Caco-2 (cell line): ENCODE measurements around the gene CARS2. TPM values are rescaled to one million over a fixed set of nuclear protein-coding genes. Genes with fewer than 3 reads are reported as not detected.

Experiments used
- BruUV-seq: library from RNA; stranded (reverse); fragments of 400-500 nt; replicated peaks from 2 replicates; lab custom pipeline; 2021; lab: Mats Ljungman, UMichigan
- CTCF ChIA-PET: fragments of 300-600 bp; sonication (Branson Sonifier 250); formaldehyde crosslinking; loops from one replicate; lab custom pipeline; 2022; ENCODE audit warnings: antibody characterized with exemption; lab: Charles Lee
- POLR2A ChIA-PET: fragments of 300-600 bp; sonication (Branson Sonifier 250); formaldehyde crosslinking; loops from one replicate; lab custom pipeline; 2022; ENCODE audit warnings: antibody characterized with exemption; lab: Charles Lee
- DNase-seq, 2 experiments: peaks; one replicate each; pipeline versions ENCODE4 v3.0.0 to v3.0.0-alpha.2; 2020 to 2022
- H3K27me3 ChIP-seq: replicated peaks from 2 replicates; pipeline ENCODE4 v1.6.0; 2011; ENCODE audit warnings: low read length; ENCODE audit not compliant: control insufficient read depth, insufficient read depth
- H3K36me3 ChIP-seq: 2 replicates; pipeline ENCODE4 v1.5.1; 2011; ENCODE audit warnings: low read length; ENCODE audit not compliant: control insufficient read depth, insufficient read depth
- H3K4me1 ChIP-seq: fragments of 250-450 bp; sonication (Bioruptor Pico); 2 replicates; pipeline ENCODE4 v1.5.1; 2020; ENCODE audit warnings: mild to moderate bottlenecking
- H3K4me3 ChIP-seq: 2 replicates; pipeline ENCODE4 v1.5.1; 2011; ENCODE audit warnings: low read depth, mild to moderate bottlenecking, control low read depth, low read length
- H3K9me3 ChIP-seq: fragments of 250-450 bp; sonication (Bioruptor Pico); 2 replicates; pipeline ENCODE4 v1.5.1; 2020; ENCODE audit warnings: mild to moderate bottlenecking, moderate library complexity
- H3K27ac Mint-ChIP-seq: one replicate; pipeline ENCODE4 v1.8.0; 2022; ENCODE audit warnings: mixed read lengths; ENCODE audit not compliant: unreplicated experiment
- H3K27me3 Mint-ChIP-seq: one replicate; pipeline ENCODE4 v1.8.0; 2022; ENCODE audit warnings: mixed read lengths; ENCODE audit not compliant: insufficient read depth, unreplicated experiment
- H3K36me3 Mint-ChIP-seq: one replicate; pipeline ENCODE4 v1.8.0; 2022; ENCODE audit warnings: mild to moderate bottlenecking, mixed read lengths; ENCODE audit not compliant: insufficient read depth, unreplicated experiment
- H3K4me1 Mint-ChIP-seq: one replicate; pipeline ENCODE4 v1.8.0; 2022; ENCODE audit warnings: low read depth, mixed read lengths; ENCODE audit not compliant: unreplicated experiment
- H3K4me3 Mint-ChIP-seq: one replicate; pipeline ENCODE4 v1.8.0; 2022; ENCODE audit warnings: mild to moderate bottlenecking, moderate library complexity, mixed read lengths; ENCODE audit not compliant: unreplicated experiment
- H3K9me3 Mint-ChIP-seq: one replicate; pipeline ENCODE4 v1.8.0; 2022; ENCODE audit warnings: mixed read lengths; ENCODE audit not compliant: unreplicated experiment
- intact Hi-C: fragments of 100-400 bp; cut with micrococcal nuclease; formaldehyde crosslinking; loops from one replicate; pipeline ENCODE4 v1.10.0; 2022; ENCODE audit not compliant: unreplicated experiment
- total RNA-seq: library from RNA; stranded (reverse); gene quantifications from 2 replicates; pipeline ENCODE4 v1.2.3, GENCODE V29; 2022
- TF ChIP-seq, protein P1 (sequence below), 2 experiments: fragments of 200-600 bp in 1 of 2; IDR thresholded peaks; 1 replicate in 1 of 2; 2 replicates in 1 of 2; pipeline versions ENCODE4 v1.5.1 to v1.8.0; 2011 to 2022; ENCODE audit warnings: antibody characterized with exemption in 1 of 2, control low read depth in 1 of 2, inconsistent platforms in 1 of 2, low read depth in 1 of 2, low read length in 1 of 2, mild to moderate bottlenecking in 1 of 2, moderate library complexity in 1 of 2; ENCODE audit not compliant: insufficient read depth in 1 of 2, severe bottlenecking in 1 of 2, unreplicated experiment in 1 of 2

CARS2 gene
- total RNA-seq, 1 experiment from 2014 or later = 63.1 TPM

DNA sequence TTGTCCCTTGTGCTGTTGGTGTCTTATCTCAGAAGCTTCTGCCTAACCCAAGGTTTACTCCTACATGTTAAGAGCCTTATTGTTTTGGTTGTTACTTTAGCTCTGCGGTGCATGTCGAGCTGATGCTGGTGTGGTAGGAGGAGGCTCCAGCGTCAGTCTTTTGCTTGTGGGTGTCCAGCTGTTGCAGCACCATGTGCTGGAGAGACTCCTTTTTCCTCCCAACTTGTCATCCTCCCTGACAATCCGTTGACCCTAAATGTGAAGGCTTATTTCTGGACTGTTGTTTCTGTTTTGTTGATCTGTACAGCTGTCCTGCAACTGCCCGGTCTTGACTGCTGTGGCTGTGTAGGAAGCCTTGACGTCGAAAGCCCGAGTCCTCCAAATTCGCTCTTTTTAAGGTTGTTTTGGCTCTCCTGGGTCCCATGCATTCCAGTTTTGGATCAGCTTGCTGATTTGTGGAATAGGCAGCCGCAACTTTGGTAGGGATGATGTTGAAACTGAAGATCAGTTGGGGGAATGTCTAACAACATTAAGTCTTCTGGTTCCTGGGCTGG lies 75.3 kb downstream of the CARS2 start:
- Histone ChIP-seq H3K9me3 (no peaks in the 10 kb centered on the region), H3K27me3 (no peaks in the 10 kb centered on the region; the same call in 1 of the 2 replicates), H3K4me1 (no peaks in the 10 kb centered on the region), H3K36me3 (peaks cover 3% of the 10 kb centered on the region), H3K4me3 (no peak overlapping the region)
- no peak for DNase-seq
- POLR2A ChIA-PET = no interaction called here
- Mint-ChIP-seq H3K36me3 (peaks cover 73% of the 10 kb centered on the region), H3K9me3 (no peaks in the 10 kb centered on the region), H3K27ac (no peak overlapping the region), H3K4me3 (no peak overlapping the region), H3K27me3 (no peaks in the 10 kb centered on the region), H3K4me1 (peaks cover 9% of the 10 kb centered on the region)
- CTCF ChIA-PET = no interaction called here
- intact Hi-C loops = no loop called here
- TF ChIP-seq, protein P1, sequence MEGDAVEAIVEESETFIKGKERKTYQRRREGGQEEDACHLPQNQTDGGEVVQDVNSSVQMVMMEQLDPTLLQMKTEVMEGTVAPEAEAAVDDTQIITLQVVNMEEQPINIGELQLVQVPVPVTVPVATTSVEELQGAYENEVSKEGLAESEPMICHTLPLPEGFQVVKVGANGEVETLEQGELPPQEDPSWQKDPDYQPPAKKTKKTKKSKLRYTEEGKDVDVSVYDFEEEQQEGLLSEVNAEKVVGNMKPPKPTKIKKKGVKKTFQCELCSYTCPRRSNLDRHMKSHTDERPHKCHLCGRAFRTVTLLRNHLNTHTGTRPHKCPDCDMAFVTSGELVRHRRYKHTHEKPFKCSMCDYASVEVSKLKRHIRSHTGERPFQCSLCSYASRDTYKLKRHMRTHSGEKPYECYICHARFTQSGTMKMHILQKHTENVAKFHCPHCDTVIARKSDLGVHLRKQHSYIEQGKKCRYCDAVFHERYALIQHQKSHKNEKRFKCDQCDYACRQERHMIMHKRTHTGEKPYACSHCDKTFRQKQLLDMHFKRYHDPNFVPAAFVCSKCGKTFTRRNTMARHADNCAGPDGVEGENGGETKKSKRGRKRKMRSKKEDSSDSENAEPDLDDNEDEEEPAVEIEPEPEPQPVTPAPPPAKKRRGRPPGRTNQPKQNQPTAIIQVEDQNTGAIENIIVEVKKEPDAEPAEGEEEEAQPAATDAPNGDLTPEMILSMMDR (IDR thresholded peaks at IDR 0.05; ENCODE audit: insufficient read depth in 1 of 2, low read depth in 1 of 2, low read length in 1 of 2, severe bottlenecking in 1 of 2, unreplicated experiment in 1 of 2) = no peak
- no TSS peak for BruUV-seq

DNA sequence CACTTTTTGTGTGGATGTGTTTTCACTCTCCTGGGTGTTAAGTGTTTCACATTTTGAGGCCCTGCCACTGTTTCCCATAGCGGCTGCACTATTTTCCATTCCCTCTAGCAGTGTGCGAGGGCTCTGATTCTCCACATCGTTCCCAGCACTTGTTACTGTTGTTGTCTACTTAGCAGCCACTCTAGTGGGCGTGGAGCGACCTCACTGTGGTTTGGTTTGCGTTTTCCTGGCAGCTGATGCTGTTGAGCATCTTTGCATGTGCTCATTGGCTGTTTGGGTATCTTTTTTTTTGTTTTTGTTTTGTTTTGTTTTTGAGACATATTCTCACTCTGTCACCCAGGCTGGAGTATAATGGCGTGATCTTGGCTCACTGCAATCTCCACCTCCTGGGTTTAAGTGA lies 76.2 kb downstream of the CARS2 start:
- no peak overlapping the region for H3K27ac Mint-ChIP-seq
- H3K36me3 Mint-ChIP-seq = peaks cover 64% of the 10 kb centered on the region
- Histone ChIP-seq H3K4me3 (no peak overlapping the region), H3K9me3 (no peaks in the 10 kb centered on the region), H3K27me3 (no peaks in the 10 kb centered on the region; the same call in 1 of the 2 replicates), H3K36me3 (peaks cover 3% of the 10 kb centered on the region), H3K4me1 (no peaks in the 10 kb centered on the region)
- TF ChIP-seq, protein P1 (IDR thresholded peaks at IDR 0.05; ENCODE audit: insufficient read depth in 1 of 2, low read depth in 1 of 2, low read length in 1 of 2, severe bottlenecking in 1 of 2, unreplicated experiment in 1 of 2) = no peak
- no peaks in the 10 kb centered on the region for H3K27me3 Mint-ChIP-seq
- CTCF ChIA-PET = no interaction called here
- BruUV-seq = no TSS peak
- H3K9me3 Mint-ChIP-seq = no peaks in the 10 kb centered on the region
- intact Hi-C loops = no loop called here
- H3K4me3 Mint-ChIP-seq = no peak overlapping the region
- peak in 1 of 2 experiments; percentile 5 for DNase-seq
- POLR2A ChIA-PET = no interaction called here
- peaks cover 12% of the 10 kb centered on the region for H3K4me1 Mint-ChIP-seq

DNA sequence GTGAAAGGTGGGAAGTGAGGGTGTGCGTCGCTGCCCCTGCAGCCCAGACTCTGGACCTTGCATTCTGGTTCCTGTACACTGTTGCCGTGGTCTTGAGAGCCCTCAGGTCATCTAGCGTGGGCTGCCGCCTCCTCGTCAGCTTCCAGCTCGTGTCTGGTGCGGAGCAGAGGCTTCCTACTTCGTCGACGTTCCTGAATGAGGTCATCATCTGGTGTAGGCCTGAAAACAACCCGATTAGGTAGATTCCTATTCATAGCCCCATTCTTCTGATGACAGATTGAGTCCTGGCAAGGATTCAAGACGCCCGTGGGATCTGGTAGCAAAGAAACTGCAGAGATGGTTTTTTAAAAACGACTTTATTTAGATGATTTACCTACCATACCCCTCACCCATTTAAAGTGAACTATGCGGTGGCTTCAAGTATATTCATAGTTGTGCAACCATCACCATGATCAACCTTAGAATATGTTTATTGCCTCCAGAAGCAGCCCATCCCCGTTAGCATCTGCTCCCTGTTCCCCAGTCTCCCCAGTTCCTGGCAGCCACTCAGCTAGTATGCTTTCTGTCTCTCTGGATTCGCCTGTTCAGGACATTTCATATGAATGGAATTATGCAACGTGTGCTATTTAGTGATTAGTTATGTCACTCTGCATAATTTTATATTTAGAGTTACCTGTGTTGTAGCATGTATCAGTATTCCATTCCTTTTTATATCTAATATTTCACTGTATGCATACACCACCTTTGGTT lies 76.8 kb downstream of the CARS2 start:
- Mint-ChIP-seq H3K4me1 (peaks cover 12% of the 10 kb centered on the region), H3K9me3 (no peaks in the 10 kb centered on the region), H3K27ac (no peak overlapping the region), H3K4me3 (no peak overlapping the region), H3K27me3 (no peaks in the 10 kb centered on the region), H3K36me3 (peaks cover 58% of the 10 kb centered on the region)
- H3K4me1 ChIP-seq = no peaks in the 10 kb centered on the region
- H3K4me3 ChIP-seq = no peak overlapping the region
- peaks cover 3% of the 10 kb centered on the region for H3K36me3 ChIP-seq
- no peaks in the 10 kb centered on the region for H3K9me3 ChIP-seq
- no TSS peak for BruUV-seq
- intact Hi-C loops = no loop called here
- CTCF ChIA-PET = no interaction called here
- H3K27me3 ChIP-seq = no peaks in the 10 kb centered on the region; the same call in 1 of the 2 replicates
- POLR2A ChIA-PET = no interaction called here
- TF ChIP-seq, protein P1 (IDR thresholded peaks at IDR 0.05; ENCODE audit: insufficient read depth in 1 of 2, low read depth in 1 of 2, low read length in 1 of 2, severe bottlenecking in 1 of 2, unreplicated experiment in 1 of 2) = no peak
- DNase-seq = peak in 1 of 2 experiments; percentile 9
